HG03280 (cell line): Measurements from ENCODE around the gene MYL1.

Experiments
- ATAC-seq: cut with Tn5 transposase; IDR thresholded peaks from one replicate; pipeline ENCODE4 v1.9.1; 2021; ENCODE audit warnings: mild to moderate bottlenecking, moderate library complexity; ENCODE audit not compliant: unreplicated experiment

MYL1 gene

GRCh38 chr2:210315015-210315788, at the start of gene MYL1:
Gene MYL1, minus strand, starts transcription at chr2:210315174. Its CDS starts 132 bp downstream, at chr2:210315042.
- ATAC-seq: no peak

- ATAC-seq: no peak
Observed at GRCh38 chr2:210363876-210364275, 48.9 kb upstream of the MYL1 start.

- ATAC-seq: no peak
Observed at GRCh38 chr2:210363261-210363660, 48.3 kb upstream of the MYL1 start.

GRCh38 chr2:210360412-210360811, 45.4 kb upstream of the MYL1 start:
- no peak for ATAC-seq

DNA sequence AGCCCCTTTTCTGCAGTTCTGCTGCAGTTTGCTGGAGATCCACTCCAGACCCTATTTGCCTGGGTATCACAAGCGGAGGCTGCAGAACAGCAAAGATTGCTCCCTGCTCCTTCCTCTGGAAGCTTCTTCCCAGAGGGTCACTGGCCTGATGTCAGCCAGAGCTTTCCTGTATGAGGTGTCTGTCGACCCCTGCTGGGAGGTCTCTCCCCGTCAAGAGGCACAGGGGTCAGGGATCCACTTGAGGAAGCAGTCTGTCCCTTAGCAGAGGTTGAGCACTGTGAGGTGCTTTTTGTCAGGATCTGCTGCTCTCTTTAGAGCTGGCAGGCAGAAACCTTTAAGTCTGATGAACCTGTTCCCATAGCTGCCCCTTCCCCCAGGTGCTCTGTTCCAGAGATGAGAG, 42.0 kb upstream of the MYL1 start:
- ATAC-seq: no peak

- no peak for ATAC-seq
Observed at GRCh38 chr2:210337159-210337558, 22.2 kb upstream of the MYL1 start.

- no peak for ATAC-seq
Observed at GRCh38 chr2:210324906-210325305, 9.9 kb upstream of the MYL1 start.

DNA sequence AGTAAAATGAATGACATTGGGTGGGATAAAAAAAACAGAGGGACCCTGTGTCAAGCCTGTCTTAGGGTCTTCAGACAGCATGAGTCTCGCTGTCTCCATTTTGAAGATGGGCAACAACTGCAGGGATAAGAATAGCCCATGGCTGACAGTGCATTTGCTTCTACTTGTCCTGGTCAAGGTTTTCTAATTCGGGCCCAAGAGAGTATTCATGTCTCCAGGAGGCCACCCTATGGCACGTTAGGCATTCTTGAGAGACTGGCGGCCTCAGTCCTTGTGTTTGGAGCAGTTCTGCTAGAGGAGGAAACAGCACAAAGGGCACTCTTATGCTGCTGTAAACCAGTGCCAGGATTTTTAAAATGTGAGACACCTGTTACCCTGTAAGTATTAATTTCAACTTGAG, 9.5 kb upstream of the MYL1 start:
- ATAC-seq: no peak

DNA sequence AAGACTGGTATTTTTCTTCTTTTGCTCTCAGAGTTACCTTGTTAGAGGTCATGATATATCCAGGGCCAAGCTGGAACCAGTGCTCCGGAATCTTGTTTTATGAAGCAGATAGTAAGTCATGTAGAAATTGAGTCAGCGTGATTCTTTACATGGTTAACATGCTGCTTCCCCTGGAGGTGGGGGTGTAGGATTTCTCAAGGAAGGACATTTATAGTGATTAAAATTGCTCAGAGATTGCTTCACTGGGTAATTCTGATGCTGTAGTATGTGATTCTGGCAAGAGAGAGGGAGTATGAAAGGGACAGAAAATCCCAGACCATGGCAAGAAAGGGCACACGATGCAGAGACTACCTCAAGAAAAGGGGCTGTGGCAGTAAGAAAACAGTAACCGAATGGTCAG, 8.0 kb upstream of the MYL1 start:
- ATAC-seq: no peak

- no peak for ATAC-seq
Observed at GRCh38 chr2:210318891-210319290, 3.9 kb upstream of the MYL1 start.

DNA sequence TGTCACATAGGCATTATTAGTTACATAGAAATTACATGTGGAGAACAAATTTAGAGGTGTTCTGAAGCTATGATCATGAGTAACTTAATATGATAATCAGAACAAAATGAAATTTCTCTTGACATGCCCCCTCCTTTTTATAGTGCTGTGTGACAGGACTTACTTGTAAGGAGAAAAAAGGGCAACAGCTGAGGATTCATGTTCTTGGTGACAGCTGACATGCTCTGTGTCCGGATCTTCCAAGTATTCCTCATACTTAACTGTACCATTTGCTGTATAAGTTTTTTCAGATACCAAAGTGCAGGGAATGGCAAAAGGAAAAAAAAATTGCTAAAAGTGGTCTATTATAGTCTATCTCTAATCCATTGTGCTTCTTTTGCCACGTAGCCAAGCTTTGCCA, 3.5 kb upstream of the MYL1 start:
- ATAC-seq: no peak

DNA sequence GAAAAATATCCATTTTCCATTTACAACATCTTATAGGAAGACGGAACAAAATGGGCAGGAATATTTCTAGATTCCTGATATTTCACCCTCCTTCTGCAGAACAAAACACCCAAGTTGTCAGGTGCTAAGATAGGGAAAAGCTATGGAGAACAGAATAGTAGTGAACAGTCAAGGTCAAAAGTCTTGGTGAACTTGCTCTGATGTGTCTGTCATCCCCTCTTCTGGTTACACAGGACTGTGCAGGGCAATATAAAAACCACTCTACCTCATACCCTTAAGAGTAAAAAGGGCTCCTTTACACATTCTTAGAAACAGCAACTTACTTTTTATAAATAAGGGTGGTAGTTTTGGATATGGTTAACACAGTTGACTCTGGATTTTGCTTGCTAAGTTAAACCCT, 4.4 kb downstream of the MYL1 start:
- ATAC-seq: no peak

GRCh38 chr2:210309548-210310233, 5.3 kb downstream of the MYL1 start:
- ATAC-seq: no peak

DNA sequence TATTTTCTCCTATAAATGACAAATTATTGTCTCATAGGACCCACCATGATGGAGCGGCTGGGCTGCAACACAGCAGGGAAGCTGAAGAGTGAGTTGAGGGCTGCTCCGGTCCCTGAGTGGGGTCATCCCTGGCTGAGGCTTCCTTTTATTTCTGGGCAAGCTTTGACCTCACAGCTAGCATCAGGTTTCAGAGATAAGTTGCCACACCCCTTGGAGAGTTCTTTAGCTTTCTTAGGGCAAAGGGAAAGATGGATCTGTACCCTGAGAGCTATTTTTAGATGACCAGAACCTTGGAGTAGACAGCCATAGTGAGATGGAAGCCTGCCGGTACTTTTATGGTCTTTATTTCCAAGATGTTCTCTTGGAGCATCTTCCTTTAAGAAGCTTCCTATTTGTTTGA, 11.5 kb downstream of the MYL1 start:
- no peak for ATAC-seq

DNA sequence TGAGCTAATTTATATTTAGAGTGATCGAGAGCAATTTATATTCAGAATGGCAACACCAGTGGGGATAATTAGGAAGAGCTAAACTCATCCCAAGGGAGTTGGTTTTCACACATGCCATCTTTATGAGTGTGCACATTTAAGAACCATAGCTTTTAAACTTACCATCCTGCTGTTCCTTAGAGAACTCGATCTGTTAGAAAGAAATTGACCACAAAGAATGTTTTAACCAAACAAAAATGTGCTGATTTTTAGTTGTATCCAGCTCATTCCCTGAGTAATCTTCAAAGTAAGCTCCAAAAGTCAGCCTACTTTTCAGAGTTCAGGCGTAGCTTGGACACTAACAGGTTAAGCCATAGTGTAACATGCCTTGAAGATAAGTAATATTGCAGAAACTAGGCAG, 12.6 kb downstream of the MYL1 start:
- no peak for ATAC-seq

- ATAC-seq: no peak
Observed at GRCh38 chr2:210299866-210300373, 15.1 kb downstream of the MYL1 start.

- ATAC-seq: no peak
Observed at GRCh38 chr2:210288408-210288807, 26.6 kb downstream of the MYL1 start.

- no peak for ATAC-seq
Observed at GRCh38 chr2:210287301-210287700, 27.7 kb downstream of the MYL1 start.

GRCh38 chr2:210286123-210286680, 28.8 kb downstream of the MYL1 start:
- ATAC-seq: no peak

GRCh38 chr2:210277133-210277532, 37.8 kb downstream of the MYL1 start:
- ATAC-seq: no peak

DNA sequence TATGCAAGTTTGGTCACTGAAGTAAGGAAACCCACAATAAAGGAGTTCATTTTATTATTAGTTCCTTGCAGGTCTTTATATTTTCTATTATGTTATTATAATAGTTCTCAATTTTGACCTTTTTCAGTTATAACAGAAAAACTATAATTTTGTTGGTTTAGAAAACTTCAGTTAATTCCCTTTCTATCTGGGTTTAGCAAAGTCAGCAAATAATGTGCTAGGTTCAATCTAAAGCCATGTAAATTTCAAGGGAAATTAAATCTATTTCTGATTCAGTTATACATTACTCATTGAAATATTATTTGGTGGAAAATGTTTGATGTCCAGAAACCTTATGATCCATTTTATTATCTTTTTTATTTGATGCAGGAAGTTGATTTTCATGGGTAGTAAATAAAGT, 43.7 kb downstream of the MYL1 start:
- no peak for ATAC-seq

DNA sequence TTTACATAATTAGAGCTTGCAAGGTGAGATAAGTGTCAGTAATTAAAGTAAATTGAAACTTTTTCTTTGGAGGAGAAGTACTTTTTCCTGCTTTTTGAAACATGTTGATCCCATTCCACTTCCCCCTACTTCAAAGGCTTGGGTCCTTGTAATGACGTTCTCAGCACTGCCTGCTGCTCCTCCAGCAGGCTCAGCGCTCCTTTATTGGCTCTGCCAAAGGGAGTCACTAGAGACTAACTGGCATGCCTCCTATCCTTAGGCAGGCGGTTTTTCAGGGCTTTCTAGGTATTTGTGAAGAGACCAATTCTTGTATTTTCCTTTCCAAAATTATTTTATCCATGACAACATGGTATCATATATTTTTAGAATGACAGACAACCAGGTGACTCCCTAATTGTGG, 45.8 kb downstream of the MYL1 start:
- ATAC-seq: no peak
